GM21825 (cell line): ENCODE data around the gene TTC31.

Experiments
- ATAC-seq: cut with Tn5 transposase; IDR thresholded peaks from one replicate; pipeline ENCODE4 v1.9.1; 2021; ENCODE audit warnings: mild to moderate bottlenecking, moderate library complexity; ENCODE audit not compliant: unreplicated experiment

TTC31 gene

DNA sequence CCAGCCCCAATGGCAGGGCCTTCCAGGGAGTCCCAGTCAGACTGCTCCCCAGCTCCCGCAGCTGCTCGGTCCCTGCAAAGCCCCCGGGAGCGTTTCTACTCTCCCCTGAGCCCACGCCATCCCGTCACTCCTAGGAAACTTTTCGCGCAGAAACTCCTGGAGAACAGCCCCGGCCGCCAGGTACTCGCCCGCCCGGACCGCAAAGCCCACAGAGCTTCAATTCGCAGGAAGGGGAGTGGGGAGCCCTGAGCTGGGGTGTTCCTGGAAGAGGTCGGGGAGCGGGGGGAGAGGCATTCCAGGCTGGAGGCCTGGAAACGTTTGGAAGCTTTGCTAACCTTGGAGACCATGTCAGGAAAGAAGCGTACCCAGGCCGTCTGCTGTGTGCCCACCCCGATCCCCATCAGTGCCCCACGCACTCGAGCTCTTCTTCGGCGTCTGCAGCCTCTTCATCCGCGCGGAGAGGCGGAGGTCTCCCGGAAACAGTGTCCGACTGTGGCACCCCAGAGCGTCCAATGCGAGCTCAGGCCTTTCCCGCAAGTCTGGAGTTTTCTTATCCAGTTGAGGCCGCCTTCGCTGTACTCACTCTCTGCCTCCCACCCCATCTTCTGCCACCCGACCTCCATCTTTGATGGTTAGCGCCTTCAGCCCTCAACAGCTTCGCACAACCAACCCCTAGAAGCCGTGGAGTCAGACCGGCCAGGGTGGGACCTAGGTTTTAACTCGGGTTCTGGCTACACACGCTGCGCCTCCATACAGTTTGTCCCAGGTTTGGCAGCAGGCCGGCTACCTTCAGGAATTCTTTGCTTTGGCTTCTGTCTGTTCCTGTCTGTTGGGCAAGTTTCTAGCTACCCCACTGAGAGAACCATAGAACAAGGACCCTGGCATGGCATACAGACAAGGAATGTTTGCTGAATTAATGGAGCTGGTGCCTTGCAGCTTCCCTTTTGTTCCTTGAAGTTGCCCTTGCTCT lies 20.9 kb downstream of the TTC31 start:
- ATAC-seq = no peak

DNA sequence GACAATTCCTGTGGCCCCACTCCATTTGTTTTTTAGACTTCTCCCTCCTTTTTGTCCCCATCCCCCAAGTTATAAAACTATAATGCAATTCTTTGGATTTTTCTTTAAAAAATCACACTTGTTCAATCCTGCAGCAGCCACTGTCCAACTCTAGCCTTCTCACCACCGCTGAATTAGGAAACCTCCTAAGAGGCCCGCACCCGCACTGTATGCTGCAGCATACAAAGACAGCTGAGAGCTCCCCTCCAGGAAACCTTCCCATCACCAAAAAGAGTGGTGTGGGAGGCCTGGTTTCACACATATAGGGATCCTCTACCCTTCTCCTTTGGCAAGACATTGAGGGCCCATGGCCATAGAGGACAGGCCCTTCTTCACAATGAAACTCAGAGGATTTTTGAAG lies 21.7 kb downstream of the TTC31 start:
- no peak for ATAC-seq

DNA sequence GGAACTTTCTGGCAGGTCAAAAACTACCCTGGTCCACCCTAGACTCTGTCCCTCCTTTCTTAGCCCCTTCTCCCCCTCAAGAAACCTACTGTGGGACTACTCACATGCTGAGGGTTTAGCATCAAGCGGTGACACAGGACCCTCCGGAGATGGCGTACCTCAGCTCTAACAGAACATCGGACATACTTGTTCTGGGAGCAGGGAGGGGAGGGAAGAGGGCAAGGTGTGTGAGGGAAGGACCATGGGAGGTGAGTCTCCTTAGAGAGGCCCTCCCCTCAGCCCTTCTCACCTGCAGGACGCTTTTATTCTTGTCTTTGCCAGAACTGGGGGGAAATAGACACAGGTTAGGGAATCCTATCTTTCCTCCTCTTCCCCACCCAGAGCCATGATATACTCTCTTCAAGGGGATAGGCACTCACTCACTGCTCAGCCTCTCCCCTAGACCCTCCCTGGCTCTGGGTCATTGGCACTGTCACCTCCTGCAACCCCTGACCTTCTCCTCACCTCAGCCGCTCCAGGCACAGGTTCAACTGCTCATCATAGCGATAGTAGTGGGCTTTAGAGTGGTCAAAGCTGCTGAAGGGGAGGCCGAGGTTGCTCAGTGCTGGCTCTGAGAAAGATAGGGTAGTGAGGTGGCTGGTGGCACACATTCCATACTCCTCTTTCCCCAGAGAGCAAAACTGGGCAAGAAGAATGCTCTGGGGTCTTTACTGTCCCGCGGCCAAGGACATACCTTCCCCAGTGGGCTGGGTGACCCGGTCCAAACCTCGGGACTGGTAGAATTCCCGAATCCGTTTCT lies 22.8 kb downstream of the TTC31 start:
- ATAC-seq = no peak

DNA sequence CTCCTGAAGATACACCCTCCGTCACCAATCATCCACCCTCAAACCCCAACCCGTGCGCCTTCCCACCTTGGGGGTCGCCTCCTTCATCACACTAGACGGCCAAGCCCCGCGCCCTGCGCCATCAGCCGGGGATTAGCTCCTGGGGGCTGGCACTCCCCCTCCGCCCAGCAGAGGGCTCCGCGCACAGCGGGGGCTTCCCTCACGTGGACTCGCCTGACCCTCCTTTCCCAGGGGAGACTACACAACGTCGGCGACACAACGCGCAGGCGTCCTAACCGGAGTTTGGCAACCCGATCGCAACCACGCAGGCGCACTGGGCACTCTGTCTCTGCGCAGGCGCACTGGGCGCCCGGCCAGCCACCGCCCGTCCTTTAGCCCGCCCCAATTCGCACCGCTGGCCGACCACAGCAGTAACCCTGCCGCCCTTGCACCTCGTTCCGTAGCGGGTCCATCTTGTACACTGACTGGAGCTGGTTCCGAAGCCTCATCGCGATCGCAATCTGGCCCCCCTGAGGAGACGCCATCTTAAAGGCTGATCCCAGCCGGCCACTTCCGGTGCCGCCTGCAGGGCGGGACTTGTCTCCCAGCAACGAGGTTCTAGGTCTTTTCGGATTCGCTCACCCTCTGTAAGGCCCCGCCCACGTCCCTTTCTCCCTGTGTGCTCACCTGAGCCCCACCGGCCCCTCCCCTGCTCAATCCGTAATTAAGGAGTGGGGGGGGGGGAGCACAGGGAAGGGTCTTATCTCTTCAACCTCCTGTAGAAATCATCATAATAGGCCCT lies 24.5 kb downstream of the TTC31 start, which contains the start of gene PCGF1:
Gene PCGF1, minus strand, starts transcription at position 551 of the 781 bp plus-strand sequence. Its CDS starts 27 bp downstream, at position 524.
- ATAC-seq = peak; percentile 84

- ATAC-seq = peak; percentile 13
These were observed 25.1 kb downstream of the TTC31 start for GRCh38 chr2:74507926-74508520.

- no peak for ATAC-seq
These were observed 27.4 kb downstream of the TTC31 start for GRCh38 chr2:74510272-74510671.

DNA sequence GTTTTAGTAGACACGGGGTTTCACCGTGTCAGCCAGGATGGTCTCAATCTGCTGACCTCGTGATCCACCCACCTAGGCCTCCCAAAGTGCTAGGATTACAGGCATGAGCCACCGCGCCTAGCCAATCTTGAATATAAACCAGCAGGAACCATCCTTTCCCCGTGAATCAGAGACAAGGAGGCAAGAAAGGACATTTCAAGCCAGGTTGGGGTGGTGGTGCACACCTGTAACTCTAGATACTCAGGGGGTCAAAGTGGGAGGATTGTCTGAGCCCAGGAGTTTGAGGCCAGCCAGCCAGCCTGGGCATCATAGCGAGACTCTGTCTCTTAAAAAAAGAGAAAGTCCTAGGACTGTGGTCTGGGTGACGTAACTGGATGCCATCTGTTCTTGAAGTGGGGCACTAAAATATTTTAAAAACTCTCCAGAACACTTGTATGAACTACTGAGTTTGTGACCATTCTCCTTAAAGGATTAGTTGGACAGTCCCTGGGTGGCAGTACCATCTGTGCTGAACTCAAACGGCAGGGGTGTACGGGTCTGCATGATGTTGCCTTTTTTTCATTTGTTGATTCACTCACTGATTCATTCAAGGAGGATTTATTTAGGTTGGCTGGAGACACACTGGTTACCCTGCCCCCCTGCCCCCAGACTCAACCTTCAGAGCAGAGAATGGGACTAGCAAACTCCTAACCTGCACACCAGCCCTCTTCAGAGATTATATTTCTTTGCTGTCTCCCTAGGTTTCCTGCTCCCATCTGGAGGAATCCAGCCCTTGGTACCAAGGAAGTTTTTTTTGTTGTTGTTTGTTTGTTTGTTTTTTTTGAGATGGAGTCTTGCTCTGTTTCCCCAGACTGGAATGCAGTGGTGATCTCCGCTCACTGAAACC lies 28.5 kb downstream of the TTC31 start:
- no peak for ATAC-seq

DNA sequence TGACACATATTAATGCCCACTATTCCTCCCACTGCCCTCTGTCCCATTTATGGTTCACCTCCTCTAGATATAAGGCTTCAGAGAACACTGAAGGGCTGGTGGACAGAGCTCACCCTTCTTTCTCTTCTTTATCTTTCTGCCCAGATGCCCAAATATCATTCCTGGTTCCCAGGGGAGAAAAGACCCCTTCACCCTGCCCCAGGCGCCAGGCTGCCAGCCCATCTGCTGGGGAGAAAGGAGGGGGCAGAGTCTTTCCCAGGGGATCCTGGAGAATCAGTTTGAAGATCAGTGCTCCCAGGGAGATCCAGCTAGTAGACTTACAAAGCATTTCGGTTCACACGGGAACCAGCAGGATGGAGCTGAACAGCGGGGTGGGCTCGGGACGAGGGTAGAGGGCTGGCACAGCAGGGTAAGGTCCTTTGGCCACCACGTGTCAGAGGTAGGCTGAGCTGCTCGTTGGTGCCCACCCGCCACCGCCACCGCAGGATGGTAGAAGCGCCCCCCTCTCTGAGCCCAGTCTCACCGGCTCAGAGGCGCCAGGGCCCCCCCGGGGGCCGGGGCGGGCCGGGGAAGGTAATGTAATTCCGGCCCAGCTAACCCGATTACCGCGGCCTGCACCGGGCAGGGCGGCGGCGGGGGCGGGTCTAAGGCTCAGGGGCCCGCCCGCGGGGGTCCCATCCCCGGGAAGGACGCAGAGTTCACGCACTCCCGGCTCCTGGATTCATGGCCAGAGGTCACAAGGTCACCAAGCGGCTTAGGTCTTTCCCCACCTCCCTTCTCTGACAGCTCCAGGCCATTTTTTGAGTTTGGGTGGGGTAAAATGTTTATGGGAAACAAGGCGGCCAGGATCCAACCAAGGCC lies 30.1 kb downstream of the TTC31 start:
- ATAC-seq = no peak

- no peak for ATAC-seq
These were observed 30.9 kb downstream of the TTC31 start for GRCh38 chr2:74513605-74514367.

DNA sequence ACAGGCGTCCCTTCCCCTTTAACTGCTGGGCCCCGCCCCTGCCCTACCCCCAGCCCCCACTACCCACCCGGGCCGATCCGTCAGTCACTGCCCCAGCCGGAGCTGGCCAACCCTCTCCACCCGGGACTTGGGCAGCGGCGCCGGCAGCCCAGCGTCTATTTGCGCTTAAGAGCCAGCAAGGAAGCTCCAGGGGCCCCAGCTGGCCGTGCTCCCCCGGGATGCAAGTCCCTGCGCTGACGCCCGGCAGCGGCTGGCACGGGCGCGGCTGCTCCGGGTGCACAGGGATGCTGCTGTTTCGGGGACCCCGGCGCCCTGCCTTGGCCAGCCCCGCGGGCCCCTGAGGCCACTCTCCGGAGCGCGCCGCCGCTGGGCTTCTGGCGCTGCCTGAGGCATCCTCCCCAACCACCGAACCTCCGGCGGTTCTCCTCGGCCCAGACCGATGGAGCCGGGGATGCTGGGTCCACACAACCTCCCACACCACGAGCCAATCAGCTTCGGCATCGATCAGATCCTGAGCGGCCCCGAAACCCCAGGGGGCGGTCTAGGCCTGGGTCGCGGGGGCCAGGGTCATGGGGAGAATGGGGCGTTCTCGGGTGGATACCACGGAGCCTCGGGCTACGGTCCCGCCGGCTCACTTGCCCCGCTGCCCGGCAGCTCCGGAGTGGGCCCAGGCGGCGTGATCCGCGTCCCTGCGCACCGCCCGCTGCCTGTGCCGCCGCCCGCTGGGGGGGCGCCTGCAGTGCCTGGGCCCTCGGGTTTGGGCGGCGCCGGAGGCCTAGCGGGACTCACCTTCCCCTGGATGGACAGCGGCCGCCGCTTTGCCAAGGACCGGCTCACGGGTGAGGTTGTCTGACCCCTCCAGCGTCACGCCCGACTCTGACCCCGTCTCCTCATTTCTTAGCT lies 31.7 kb downstream of the TTC31 start, which contains the start of gene TLX2:
Gene TLX2, plus strand, starts transcription at position 83 of the 903 bp plus-strand sequence. Its CDS starts 357 bp downstream, at position 440.
- no peak for ATAC-seq

DNA sequence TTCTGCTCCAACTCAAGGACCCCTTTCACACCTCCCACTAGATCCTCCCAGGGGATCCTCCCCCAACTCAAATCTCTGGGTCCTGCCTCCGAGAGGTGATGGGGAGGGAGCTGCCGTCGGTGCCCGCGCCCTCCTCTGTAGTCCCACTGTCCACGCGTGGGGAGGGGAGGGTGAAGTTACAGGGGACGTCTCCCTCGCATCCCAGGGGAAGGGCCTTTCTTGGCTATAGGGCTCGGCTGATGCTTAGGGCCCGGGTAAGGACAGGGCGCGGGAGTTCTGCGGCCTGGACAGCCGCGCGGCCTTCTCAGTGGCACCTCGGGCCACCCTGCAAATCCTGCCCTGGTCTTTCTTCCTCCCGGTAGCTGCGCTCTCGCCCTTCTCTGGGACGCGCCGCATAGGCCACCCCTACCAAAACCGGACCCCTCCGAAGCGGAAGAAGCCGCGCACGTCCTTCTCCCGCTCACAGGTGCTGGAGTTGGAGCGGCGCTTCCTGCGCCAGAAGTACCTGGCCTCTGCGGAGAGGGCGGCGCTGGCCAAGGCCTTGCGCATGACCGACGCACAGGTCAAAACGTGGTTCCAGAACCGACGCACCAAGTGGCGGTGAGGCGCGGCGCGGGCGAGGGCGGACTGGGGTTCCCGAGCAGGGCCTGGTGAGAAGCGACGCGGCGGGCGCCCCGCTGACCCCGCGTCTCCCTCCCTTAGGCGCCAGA lies 32.5 kb downstream of the TTC31 start:
- no peak for ATAC-seq

DNA sequence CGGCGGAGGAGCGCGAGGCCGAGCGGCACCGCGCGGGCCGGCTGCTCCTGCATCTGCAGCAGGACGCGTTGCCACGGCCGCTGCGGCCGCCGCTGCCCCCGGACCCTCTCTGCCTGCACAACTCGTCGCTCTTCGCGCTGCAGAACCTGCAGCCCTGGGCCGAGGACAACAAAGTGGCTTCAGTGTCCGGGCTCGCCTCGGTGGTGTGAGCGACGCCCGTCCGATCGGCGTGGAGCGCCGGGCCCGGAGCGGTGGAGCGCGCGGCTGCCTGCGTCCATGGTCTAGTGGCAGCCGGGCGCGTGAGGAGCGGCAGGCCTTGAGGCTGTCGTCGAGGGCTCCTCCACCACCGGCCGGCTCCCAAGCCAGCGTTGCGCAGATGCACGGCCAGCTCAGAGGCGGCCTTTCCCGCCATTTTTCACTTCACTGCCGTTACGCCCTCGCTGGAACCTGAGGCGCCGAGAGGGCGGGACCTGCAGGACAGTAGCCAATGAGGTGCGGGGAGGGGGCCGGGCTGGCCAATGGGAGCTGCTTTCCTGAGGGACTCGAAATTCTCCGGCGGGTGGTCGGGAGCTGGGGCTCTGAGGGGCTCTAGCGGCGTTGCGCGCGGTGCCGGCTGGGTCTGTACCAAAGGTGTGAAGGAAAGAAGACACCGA lies 33.2 kb downstream of the TTC31 start:
- ATAC-seq = peak; percentile 60

GRCh38 chr2:74516650-74517049 lies 33.8 kb downstream of the TTC31 start:
- ATAC-seq = no peak

DNA sequence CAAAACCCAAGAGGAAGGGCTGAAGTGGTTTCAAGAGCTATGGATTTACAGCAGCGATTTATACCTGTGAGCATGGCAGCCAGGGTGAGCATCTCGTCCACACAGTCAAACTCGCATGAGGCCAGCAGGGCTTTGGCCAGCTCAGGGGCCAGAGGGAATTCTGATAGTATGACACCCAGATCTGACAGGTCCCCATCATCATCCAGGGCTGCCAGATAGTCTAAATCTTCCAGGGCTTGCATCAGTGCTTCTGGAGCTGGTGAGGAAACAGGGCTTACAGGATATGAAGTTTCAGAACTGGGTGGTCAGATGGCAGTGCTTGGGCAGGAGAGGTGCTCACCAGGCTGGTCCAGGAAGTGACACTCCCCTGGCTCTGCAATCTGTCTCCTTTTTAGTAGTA lies 39.6 kb downstream of the TTC31 start:
- no peak for ATAC-seq

GRCh38 chr2:74524005-74524404 lies 41.1 kb downstream of the TTC31 start:
- ATAC-seq = no peak
